HFFc6 (cell line): ENCODE data around the gene TSSK2. TPM values are rescaled to one million over a fixed set of nuclear protein-coding genes. Genes with fewer than 3 reads are reported as not detected.

Source experiments
- DNase-seq: peaks from one replicate; pipeline ENCODE4 v3.0.0-alpha.2; 2018
- H3K27ac Mint-ChIP-seq: 2 replicates; pipeline ENCODE4 v1.8.0; 2020; ENCODE audit warnings: mild to moderate bottlenecking, mixed read lengths
- H3K27me3 Mint-ChIP-seq: 2 replicates; pipeline ENCODE4 v1.8.0; 2021; ENCODE audit warnings: mild to moderate bottlenecking, moderate library complexity, mixed read lengths; ENCODE audit not compliant: insufficient read depth
- H3K36me3 Mint-ChIP-seq: 2 replicates; pipeline ENCODE4 v1.8.0; 2021; ENCODE audit warnings: low read depth, mixed read lengths
- H3K4me1 Mint-ChIP-seq: 2 replicates; pipeline ENCODE4 v1.8.0; 2020; ENCODE audit warnings: low read depth, mixed read lengths
- H3K4me3 Mint-ChIP-seq: 2 replicates; pipeline ENCODE4 v1.8.0; 2020; ENCODE audit warnings: mild to moderate bottlenecking, moderate library complexity, mixed read lengths
- H3K9me3 Mint-ChIP-seq: 2 replicates; pipeline ENCODE4 v1.8.0; 2020; ENCODE audit warnings: mild to moderate bottlenecking, mixed read lengths
- total RNA-seq, 6 experiments: library from RNA; stranded (reverse); fragmentation: NEBNext Ultra II Directional; extraction: Animal tissue kit (Norgen Biotek cat#: 25700); gene quantifications; 2 replicates in 1 of 6; 3 replicates in 5 of 6; pipeline ENCODE4 v1.2.3, GENCODE V29; 2021
- TF ChIP-seq, protein P1 (sequence below): fragments of 200-600 bp; sonication (generic); IDR thresholded peaks from 2 replicates; pipeline ENCODE4 v1.5.0; 2021; ENCODE audit warnings: antibody characterized with exemption, mild to moderate bottlenecking

The TSSK2 gene
- total RNA-seq, 6 experiments from 2014 or later = not detected

DNA sequence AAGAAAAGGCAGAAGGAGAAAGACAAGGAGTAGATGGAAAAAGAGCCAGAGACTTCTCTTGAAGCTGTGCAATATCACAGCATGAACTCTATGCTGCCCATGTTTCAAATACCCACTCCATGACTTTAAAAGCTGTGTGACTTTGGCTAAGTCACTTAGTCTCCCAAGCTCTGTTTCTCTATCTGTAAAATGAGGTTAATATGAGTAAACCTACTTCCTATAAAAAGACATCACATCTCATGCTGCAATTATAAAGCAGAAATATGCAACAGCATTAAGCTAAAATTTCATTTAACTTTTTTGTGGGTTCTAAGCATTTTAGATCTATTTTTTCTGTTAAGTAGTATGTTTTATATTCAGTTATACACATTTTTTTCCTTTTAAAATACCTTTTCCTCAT lies 20.5 kb upstream of the TSSK2 start:
- Mint-ChIP-seq H3K27ac (no peak overlapping the region), H3K36me3 (no peaks in the 10 kb centered on the region; the same call in 1 of the 2 replicates), H3K4me3 (no peak overlapping the region), H3K4me1 (peaks cover 44% of the 10 kb centered on the region), H3K9me3 (no peaks in the 10 kb centered on the region), H3K27me3 (no peaks in the 10 kb centered on the region; the same call in 1 of the 2 replicates)
- no peak for DNase-seq
- TF ChIP-seq, protein P1, sequence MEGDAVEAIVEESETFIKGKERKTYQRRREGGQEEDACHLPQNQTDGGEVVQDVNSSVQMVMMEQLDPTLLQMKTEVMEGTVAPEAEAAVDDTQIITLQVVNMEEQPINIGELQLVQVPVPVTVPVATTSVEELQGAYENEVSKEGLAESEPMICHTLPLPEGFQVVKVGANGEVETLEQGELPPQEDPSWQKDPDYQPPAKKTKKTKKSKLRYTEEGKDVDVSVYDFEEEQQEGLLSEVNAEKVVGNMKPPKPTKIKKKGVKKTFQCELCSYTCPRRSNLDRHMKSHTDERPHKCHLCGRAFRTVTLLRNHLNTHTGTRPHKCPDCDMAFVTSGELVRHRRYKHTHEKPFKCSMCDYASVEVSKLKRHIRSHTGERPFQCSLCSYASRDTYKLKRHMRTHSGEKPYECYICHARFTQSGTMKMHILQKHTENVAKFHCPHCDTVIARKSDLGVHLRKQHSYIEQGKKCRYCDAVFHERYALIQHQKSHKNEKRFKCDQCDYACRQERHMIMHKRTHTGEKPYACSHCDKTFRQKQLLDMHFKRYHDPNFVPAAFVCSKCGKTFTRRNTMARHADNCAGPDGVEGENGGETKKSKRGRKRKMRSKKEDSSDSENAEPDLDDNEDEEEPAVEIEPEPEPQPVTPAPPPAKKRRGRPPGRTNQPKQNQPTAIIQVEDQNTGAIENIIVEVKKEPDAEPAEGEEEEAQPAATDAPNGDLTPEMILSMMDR = no peak

GRCh38 chr22:19111140-19111539 lies 20.0 kb upstream of the TSSK2 start:
- no peaks in the 10 kb centered on the region for H3K9me3 Mint-ChIP-seq

GRCh38 chr22:19111584-19111983 lies 19.5 kb upstream of the TSSK2 start:
- Mint-ChIP-seq H3K27me3 (no peaks in the 10 kb centered on the region; the same call in 1 of the 2 replicates), H3K36me3 (no peaks in the 10 kb centered on the region; the same call in 1 of the 2 replicates), H3K4me1 (peaks cover 47% of the 10 kb centered on the region), H3K4me3 (no peak overlapping the region), H3K27ac (no peak overlapping the region), H3K9me3 (no peaks in the 10 kb centered on the region)
- TF ChIP-seq, protein P1 = no peak
- no peak for DNase-seq

More at GRCh38 chr22:19111140-19111539, 20.0 kb upstream of the TSSK2 start:
- Mint-ChIP-seq H3K4me1 (peaks cover 47% of the 10 kb centered on the region), H3K36me3 (no peaks in the 10 kb centered on the region; the same call in 1 of the 2 replicates), H3K27ac (no peak overlapping the region), H3K4me3 (no peak overlapping the region), H3K27me3 (no peaks in the 10 kb centered on the region; the same call in 1 of the 2 replicates)
- DNase-seq = no peak
- TF ChIP-seq, protein P1 = 0 out of 2 replicates have a peak, but pooled peaks have one; percentile 7

DNA sequence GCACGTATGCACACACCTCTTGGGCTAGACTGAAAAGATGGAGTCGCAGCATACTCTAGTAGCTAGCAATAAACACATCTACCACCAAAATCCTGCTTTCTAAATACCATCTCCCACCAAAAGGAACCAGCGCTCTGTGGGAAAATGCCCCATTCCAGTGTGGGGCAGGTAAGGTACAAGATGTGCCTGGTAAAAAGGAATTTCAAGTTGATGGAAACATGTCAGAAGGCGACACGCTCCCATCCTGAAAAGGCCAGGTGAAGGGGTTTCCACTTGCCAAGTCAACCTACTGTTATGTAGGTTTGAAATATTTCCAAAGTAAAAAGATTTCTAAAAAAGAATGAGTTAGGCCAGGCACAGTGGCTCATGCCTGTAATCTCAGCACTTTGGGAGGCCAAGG lies 17.7 kb upstream of the TSSK2 start:
- H3K9me3 Mint-ChIP-seq = no peaks in the 10 kb centered on the region
- no peaks in the 10 kb centered on the region for H3K36me3 Mint-ChIP-seq
- no peak overlapping the region for H3K4me3 Mint-ChIP-seq
- peaks cover 36% of the 10 kb centered on the region for H3K4me1 Mint-ChIP-seq
- no peak overlapping the region for H3K27ac Mint-ChIP-seq
- no peak for DNase-seq
- no peaks in the 10 kb centered on the region for H3K27me3 Mint-ChIP-seq
- TF ChIP-seq, protein P1 = no peak

- Mint-ChIP-seq H3K9me3 (no peaks in the 10 kb centered on the region), H3K27ac (no peak overlapping the region), H3K27me3 (no peaks in the 10 kb centered on the region)
These were observed 16.0 kb upstream of the TSSK2 start for GRCh38 chr22:19114984-19115552.

More at GRCh38 chr22:19114984-19115552, 16.0 kb upstream of the TSSK2 start:
- TF ChIP-seq, protein P1 = no peak
- no peaks in the 10 kb centered on the region for H3K36me3 Mint-ChIP-seq
- H3K4me3 Mint-ChIP-seq = no peak overlapping the region
- H3K4me1 Mint-ChIP-seq = peaks cover 27% of the 10 kb centered on the region
- DNase-seq = no peak
